Neural progenitor cell (in vitro differentiated cells): ENCODE data around the gene MCM3.

Experiments
- EZH2phosphoT487 ChIP-seq: fragments of 200-600 bp; sonication (generic); IDR thresholded peaks from 2 replicates; pipeline ENCODE4 v1.6.1; 2017; ENCODE audit warnings: antibody characterized with exemption
- TF ChIP-seq, protein P1 (sequence below): fragments of 200-600 bp; sonication (generic); IDR thresholded peaks from 2 replicates; pipeline ENCODE4 v1.5.1; 2017; ENCODE audit warnings: antibody characterized with exemption, mild to moderate bottlenecking

GRCh38 chr6:52249078-52249477, 35.5 kb downstream of the MCM3 start:
- TF ChIP-seq, protein P1, sequence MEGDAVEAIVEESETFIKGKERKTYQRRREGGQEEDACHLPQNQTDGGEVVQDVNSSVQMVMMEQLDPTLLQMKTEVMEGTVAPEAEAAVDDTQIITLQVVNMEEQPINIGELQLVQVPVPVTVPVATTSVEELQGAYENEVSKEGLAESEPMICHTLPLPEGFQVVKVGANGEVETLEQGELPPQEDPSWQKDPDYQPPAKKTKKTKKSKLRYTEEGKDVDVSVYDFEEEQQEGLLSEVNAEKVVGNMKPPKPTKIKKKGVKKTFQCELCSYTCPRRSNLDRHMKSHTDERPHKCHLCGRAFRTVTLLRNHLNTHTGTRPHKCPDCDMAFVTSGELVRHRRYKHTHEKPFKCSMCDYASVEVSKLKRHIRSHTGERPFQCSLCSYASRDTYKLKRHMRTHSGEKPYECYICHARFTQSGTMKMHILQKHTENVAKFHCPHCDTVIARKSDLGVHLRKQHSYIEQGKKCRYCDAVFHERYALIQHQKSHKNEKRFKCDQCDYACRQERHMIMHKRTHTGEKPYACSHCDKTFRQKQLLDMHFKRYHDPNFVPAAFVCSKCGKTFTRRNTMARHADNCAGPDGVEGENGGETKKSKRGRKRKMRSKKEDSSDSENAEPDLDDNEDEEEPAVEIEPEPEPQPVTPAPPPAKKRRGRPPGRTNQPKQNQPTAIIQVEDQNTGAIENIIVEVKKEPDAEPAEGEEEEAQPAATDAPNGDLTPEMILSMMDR: no peak
- no peak for TF ChIP-seq EZH2phosphoT487
